SK-N-MC (cell line): ENCODE measurements around the gene EGFR.

Experiments
- EZH2 ChIP-seq: fragments of 200-600 bp; sonication (generic); IDR thresholded peaks from one replicate; pipeline ENCODE4 v1.6.1; 2017; ENCODE audit warnings: antibody characterized with exemption
- POLR2AphosphoS5 ChIP-seq: IDR thresholded peaks from 2 replicates; pipeline ENCODE4 v1.6.1; 2012; ENCODE audit warnings: mild to moderate bottlenecking, low read depth, low read length, borderline replicate concordance

DNA sequence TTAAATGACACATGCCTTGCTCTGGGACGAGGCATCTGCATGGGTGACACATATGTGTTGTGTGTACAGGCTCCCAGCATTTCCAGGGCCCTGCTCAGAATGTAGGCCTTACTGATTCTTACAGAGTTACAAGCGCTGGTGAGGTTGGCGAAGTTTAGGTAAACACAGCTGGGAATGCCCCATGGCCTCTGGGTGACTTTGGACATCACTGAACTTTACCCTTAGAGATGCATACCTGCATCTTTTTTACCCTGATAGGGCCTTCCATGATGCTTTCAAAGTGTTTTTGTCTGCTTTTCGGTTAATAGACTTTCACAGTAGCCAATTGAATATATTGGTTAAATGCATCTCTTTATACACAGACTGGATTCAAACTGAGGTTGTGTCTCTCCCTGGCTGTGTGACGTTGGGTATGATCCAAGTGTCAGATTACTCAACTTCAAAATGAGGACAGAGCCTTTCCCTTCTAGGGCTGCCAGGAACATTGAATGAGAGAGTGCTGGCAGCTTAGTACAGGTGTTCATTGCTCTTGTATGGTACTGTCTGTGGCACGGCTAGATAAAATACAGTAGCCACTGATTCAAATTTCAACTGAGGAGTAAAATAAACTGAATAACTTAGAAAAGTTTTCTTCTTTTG lies 29.5 kb downstream of the EGFR start:
- no peak for TF ChIP-seq EZH2
- no peak for TF ChIP-seq POLR2AphosphoS5
